K562 (cell line): ENCODE data around the gene KLHDC10. TPM values are rescaled to one million over a fixed set of nuclear protein-coding genes. Genes with fewer than 3 reads are reported as not detected.
A peak's percentile ranks its signal among the peaks of the same experiment; 100 is the strongest.

Source experiments
- ADNP ChIP-seq: fragments of 200-800 bp; sonication (Bioruptor generic); IDR thresholded peaks from 2 replicates; pipeline ENCODE4 v1.6.1; 2016; ENCODE audit warnings: missing genetic modification characterization, missing compliant biosample characterization
- ARNT ChIP-seq, 2 experiments: fragments of 450-650 bp; IDR thresholded peaks; 2 replicates each; pipeline ENCODE4 v1.6.1; 2016; ENCODE audit warnings: mild to moderate bottlenecking in 1 of 2
- ASH1L ChIP-seq: fragments of 450-650 bp; IDR thresholded peaks from 2 replicates; pipeline ENCODE4 v1.6.1; 2018; ENCODE audit warnings: borderline replicate concordance, mild to moderate bottlenecking, low read depth; ENCODE audit not compliant: partially characterized antibody
- CBFB ChIP-seq: sonication (generic); formaldehyde crosslinking; IDR thresholded peaks from 2 replicates; pipeline ENCODE4 v1.4.0; 2020; ENCODE audit warnings: mild to moderate bottlenecking, missing genetic modification reagents
- CBX8 ChIP-seq: fragments of 200-600 bp; sonication (generic); IDR thresholded peaks from 2 replicates; pipeline ENCODE4 v1.6.1; 2012; ENCODE audit warnings: borderline replicate concordance, mixed run types, low read depth, mild to moderate bottlenecking, moderate library complexity, mixed read lengths, low read length, control low read depth, inconsistent platforms; ENCODE audit not compliant: poor library complexity, severe bottlenecking; ENCODE audit errors: extremely low read depth
- FOXA3 ChIP-seq, 2 experiments: fragments of 450-650 bp in 1 of 2; sonication (generic) in 1 of 2; formaldehyde crosslinking; IDR thresholded peaks in 1 of 2; conservative IDR thresholded peaks in 1 of 2; 2 replicates each; pipeline versions ENCODE4 v1.4.0 to v1.8.0; 2020 to 2022; ENCODE audit warnings: mild to moderate bottlenecking in 2 of 2, missing genetic modification reagents in 1 of 2
- GATA2 ChIP-seq: sonication (generic); formaldehyde crosslinking; IDR thresholded peaks from 2 replicates; pipeline ENCODE4 v1.4.0; 2020; ENCODE audit warnings: mild to moderate bottlenecking, missing genetic modification reagents
- GATAD2A ChIP-seq: fragments of 450-650 bp; IDR thresholded peaks from 2 replicates; pipeline ENCODE4 v1.6.1; 2017
- HDAC8 ChIP-seq: fragments of 450-650 bp; IDR thresholded peaks from 2 replicates; pipeline ENCODE4 v1.6.1; 2016; ENCODE audit warnings: mild to moderate bottlenecking, missing genetic modification characterization, moderate library complexity, missing compliant biosample characterization
- HLTF ChIP-seq: fragments of 450-650 bp; IDR thresholded peaks from 2 replicates; pipeline ENCODE4 v1.6.1; 2016
- KAT7 ChIP-seq: sonication (generic); formaldehyde crosslinking; IDR thresholded peaks from 2 replicates; pipeline ENCODE4 v1.8.0; 2022; ENCODE audit warnings: missing genetic modification reagents, mild to moderate bottlenecking, borderline replicate concordance
- KDM2B ChIP-seq: fragments of 250-450 bp; sonication (Bioruptor Pico); IDR thresholded peaks from 2 replicates; pipeline ENCODE4 v1.8.0; 2021; ENCODE audit warnings: mild to moderate bottlenecking, moderate library complexity
- PHB ChIP-seq: fragments of 250-450 bp; sonication (Bioruptor Pico); IDR thresholded peaks from 2 replicates; pipeline ENCODE4 v1.5.0; 2021
- POU5F1 ChIP-seq: fragments of 150-350 bp; IDR thresholded peaks from 2 replicates; pipeline ENCODE4 v1.6.1; 2014; ENCODE audit warnings: borderline replicate concordance, low read length, low read depth, mild to moderate bottlenecking; ENCODE audit not compliant: partially characterized antibody
- SMARCA4 ChIP-seq: fragments of 450-650 bp; IDR thresholded peaks from 2 replicates; pipeline ENCODE4 v1.6.1; 2016
- ZNF134 ChIP-seq: fragments of 250-450 bp; sonication (Bioruptor Pico); conservative IDR thresholded peaks from 2 replicates; pipeline ENCODE4 v1.4.0; 2020
- ZNF3 ChIP-seq: fragments of 250-450 bp; sonication (Bioruptor Pico); IDR thresholded peaks from 2 replicates; pipeline ENCODE4 v1.5.0; 2021; ENCODE audit warnings: mild to moderate bottlenecking, moderate library complexity
- ZNF347 ChIP-seq: fragments of 450-650 bp; formaldehyde crosslinking; IDR thresholded peaks from 2 replicates; pipeline ENCODE4 v1.4.0; 2020; ENCODE audit warnings: low read depth, mild to moderate bottlenecking, moderate library complexity
- polyA plus RNA-seq, 8 experiments: library from polyadenylated mRNA; depleted of rRNA in 4 of 8; stranded (reverse) in 5 of 8; unstranded in 3 of 8; fragments of >200 nt; fragmentation: Nextera tagmentation in 2 of 8; fragmentation: Illumina TruSeq in 1 of 8; extraction: Ambion mirVana in 2 of 8; extraction: Trizol in 1 of 8; gene quantifications; 2 replicates each; pipeline versions ENCODE4 v1.2.1 to v1.2.3, GENCODE V29; 2011 to 2014; ENCODE audit warnings: inconsistent platforms in 1 of 8, missing spikeins in 1 of 8
- total RNA-seq, 7 experiments: library from RNA; depleted of rRNA in 6 of 7; stranded (reverse); fragments of >200 nt in 6 of 7; fragmentation: Illumina TruSeq in 2 of 7; extraction: Trizol in 2 of 7; gene quantifications; 2 replicates each; pipeline versions ENCODE4 v1.2.1 to v1.2.3, GENCODE V29; 2011 to 2021; ENCODE audit warnings: low replicate concordance in 1 of 7
- TF ChIP-seq, protein P1 (sequence below): sonication (generic); formaldehyde crosslinking; IDR thresholded peaks from 2 replicates; pipeline ENCODE4 v1.8.0; 2022; ENCODE audit warnings: mild to moderate bottlenecking, missing genetic modification reagents, borderline replicate concordance
- TF ChIP-seq, protein P2 (sequence below): fragments of 450-650 bp; formaldehyde crosslinking; IDR thresholded peaks from 2 replicates; pipeline ENCODE4 v1.4.0; 2022; ENCODE audit warnings: missing genetic modification characterization
- TF ChIP-seq, protein P3 (sequence below): fragments of 250-450 bp; sonication (Bioruptor Pico); IDR thresholded peaks from 2 replicates; pipeline ENCODE4 v1.4.0; 2020; ENCODE audit warnings: borderline replicate concordance
- TF ChIP-seq, protein P4 (sequence below): sonication (generic); formaldehyde crosslinking; IDR thresholded peaks from 2 replicates; pipeline ENCODE4 v1.8.1; 2022; ENCODE audit warnings: missing genetic modification reagents

KLHDC10 gene
- total and polyA plus RNA-seq, 9 of the 15 experiments (the other 6 are each of a cell fraction or from before 2014, with no cell fraction given), result 9.8 to 80.5 (median 31.4) TPM

DNA sequence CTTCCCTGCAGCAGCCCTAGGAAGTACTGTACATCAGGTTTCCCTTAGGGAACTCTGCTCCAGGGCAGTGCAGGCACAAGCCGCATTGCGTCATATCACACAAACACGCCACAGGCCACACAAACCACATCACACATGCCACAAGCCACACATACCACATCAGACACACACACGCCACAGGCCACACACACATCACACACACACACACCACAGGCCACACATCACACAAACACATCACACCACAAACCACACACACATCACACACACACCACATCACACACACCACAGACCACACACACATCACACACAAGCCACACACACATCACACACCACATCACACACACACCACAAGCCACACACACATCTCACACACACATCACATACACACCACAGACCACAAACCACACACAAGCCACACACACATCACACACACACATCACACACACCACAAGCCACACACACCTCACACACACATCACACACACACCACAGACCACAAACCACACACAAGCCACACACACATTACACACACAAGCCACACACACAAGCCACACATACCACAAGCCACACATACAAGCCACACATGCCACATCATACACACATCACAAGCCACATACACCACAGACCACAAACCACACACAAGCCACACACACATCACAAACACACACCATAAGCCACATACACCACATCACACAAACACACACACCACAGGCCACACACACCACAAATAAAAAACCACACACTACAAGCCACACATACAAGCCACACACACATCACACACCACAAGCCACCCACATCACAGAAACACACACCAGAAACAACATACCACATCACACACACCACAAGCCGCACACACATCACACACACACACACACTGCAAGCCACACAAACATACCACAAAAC is 81.5 kb downstream of the KLHDC10 start (continued):
- TF ChIP-seq GATAD2A (no peak), ZNF3 (CRISPR knock-in tag) (no peak), HDAC8 (tag) (no peak), GATA2 (CRISPR knock-in tag) (no peak), ZNF347 (CRISPR knock-in tag) (no peak), ZNF134 (CRISPR knock-in tag) (no peak), FOXA3 (CRISPR knock-in tag; conservative IDR thresholded peaks at IDR 0.05 in 1 of 2, IDR thresholded peaks at IDR 0.05 in 1 of 2) (no peak), PHB (CRISPR knock-in tag) (no peak), SMARCA4 (no peak; the same call in 1 of the 2 replicates), POU5F1 (no peak), KDM2B (CRISPR knock-in tag) (no peak), ASH1L (no peak), CBX8 (no peak), HLTF (no peak), CBFB (CRISPR knock-in tag) (peak; percentile 76), ADNP (tag) (peak; percentile 69; the same call in 1 of the 2 replicates), ARNT (IDR thresholded peaks at IDR 0.05) (peak in 1 of 2 experiments; percentile 49; a peak in 1 of 4 replicates), KAT7 (CRISPR knock-in tag) (no peak)
- TF ChIP-seq, protein P1, sequence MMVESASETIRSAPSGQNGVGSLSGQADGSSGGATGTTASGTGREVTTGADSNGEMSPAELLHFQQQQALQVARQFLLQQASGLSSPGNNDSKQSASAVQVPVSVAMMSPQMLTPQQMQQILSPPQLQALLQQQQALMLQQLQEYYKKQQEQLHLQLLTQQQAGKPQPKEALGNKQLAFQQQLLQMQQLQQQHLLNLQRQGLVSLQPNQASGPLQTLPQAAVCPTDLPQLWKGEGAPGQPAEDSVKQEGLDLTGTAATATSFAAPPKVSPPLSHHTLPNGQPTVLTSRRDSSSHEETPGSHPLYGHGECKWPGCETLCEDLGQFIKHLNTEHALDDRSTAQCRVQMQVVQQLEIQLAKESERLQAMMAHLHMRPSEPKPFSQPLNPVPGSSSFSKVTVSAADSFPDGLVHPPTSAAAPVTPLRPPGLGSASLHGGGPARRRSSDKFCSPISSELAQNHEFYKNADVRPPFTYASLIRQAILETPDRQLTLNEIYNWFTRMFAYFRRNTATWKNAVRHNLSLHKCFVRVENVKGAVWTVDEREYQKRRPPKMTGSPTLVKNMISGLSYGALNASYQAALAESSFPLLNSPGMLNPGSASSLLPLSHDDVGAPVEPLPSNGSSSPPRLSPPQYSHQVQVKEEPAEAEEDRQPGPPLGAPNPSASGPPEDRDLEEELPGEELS (CRISPR knock-in tag), result no peak; the same call in 1 of the 2 replicates
- TF ChIP-seq, protein P2, sequence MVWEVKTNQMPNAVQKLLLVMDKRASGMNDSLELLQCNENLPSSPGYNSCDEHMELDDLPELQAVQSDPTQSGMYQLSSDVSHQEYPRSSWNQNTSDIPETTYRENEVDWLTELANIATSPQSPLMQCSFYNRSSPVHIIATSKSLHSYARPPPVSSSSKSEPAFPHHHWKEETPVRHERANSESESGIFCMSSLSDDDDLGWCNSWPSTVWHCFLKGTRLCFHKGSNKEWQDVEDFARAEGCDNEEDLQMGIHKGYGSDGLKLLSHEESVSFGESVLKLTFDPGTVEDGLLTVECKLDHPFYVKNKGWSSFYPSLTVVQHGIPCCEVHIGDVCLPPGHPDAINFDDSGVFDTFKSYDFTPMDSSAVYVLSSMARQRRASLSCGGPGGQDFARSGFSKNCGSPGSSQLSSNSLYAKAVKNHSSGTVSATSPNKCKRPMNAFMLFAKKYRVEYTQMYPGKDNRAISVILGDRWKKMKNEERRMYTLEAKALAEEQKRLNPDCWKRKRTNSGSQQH (CRISPR knock-in tag), result peak; percentile 41; the same call in 1 of the 2 replicates
- TF ChIP-seq, protein P3, sequence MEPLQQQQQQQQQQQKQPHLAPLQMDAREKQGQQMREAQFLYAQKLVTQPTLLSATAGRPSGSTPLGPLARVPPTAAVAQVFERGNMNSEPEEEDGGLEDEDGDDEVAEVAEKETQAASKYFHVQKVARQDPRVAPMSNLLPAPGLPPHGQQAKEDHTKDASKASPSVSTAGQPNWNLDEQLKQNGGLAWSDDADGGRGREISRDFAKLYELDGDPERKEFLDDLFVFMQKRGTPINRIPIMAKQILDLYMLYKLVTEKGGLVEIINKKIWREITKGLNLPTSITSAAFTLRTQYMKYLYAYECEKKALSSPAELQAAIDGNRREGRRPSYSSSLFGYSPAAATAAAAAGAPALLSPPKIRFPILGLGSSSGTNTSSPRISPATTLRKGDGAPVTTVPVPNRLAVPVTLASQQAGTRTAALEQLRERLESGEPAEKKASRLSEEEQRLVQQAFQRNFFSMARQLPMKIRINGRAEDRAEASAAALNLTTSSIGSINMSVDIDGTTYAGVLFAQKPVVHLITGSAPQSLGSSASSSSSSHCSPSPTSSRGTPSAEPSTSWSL (CRISPR knock-in tag), result no peak
- TF ChIP-seq, protein P4, sequence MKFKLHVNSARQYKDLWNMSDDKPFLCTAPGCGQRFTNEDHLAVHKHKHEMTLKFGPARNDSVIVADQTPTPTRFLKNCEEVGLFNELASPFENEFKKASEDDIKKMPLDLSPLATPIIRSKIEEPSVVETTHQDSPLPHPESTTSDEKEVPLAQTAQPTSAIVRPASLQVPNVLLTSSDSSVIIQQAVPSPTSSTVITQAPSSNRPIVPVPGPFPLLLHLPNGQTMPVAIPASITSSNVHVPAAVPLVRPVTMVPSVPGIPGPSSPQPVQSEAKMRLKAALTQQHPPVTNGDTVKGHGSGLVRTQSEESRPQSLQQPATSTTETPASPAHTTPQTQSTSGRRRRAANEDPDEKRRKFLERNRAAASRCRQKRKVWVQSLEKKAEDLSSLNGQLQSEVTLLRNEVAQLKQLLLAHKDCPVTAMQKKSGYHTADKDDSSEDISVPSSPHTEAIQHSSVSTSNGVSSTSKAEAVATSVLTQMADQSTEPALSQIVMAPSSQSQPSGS (CRISPR knock-in tag), result no peak; the same call in none of the 2 replicates
